Endothelial cell of umbilical vein (primary cell): ENCODE results near the gene MARVELD1.

Experiments
- CTCF ChIP-seq, 2 donors: IDR thresholded peaks; 1 replicate in 1 of 2; 2 replicates in 1 of 2; pipeline ENCODE4 v1.5.1; 2011; ENCODE audit warnings: low read length in 2 of 2, mild to moderate bottlenecking in 2 of 2, moderate library complexity in 2 of 2, control low read depth in 1 of 2, inconsistent platforms in 1 of 2, low read depth in 1 of 2; ENCODE audit not compliant: insufficient read depth in 1 of 2; ENCODE audit errors: extremely low read depth in 1 of 2
- EZH2 ChIP-seq: IDR thresholded peaks from 2 replicates; pipeline ENCODE4 v1.6.1; 2012; ENCODE audit warnings: borderline replicate concordance, low read depth, mild to moderate bottlenecking, moderate library complexity, low read length, inconsistent platforms; ENCODE audit not compliant: severe bottlenecking
- FOS ChIP-seq: IDR thresholded peaks from 2 replicates; pipeline ENCODE4 v1.6.1; 2011; ENCODE audit warnings: mild to moderate bottlenecking, low read length, moderate library complexity, borderline replicate concordance; ENCODE audit not compliant: insufficient read depth
- GATA2 ChIP-seq: IDR thresholded peaks from 2 replicates; pipeline ENCODE4 v1.7.0; 2011; ENCODE audit warnings: low read depth, mild to moderate bottlenecking, moderate library complexity, mixed read lengths, low read length; ENCODE audit not compliant: insufficient read length, insufficient read depth
- JUN ChIP-seq: IDR thresholded peaks from 2 replicates; pipeline ENCODE4 v1.6.1; 2011; ENCODE audit warnings: borderline replicate concordance, low read depth; ENCODE audit not compliant: insufficient read length, insufficient read depth
- MAX ChIP-seq: IDR thresholded peaks from 2 replicates; pipeline ENCODE4 v1.6.1; 2011; ENCODE audit not compliant: insufficient read depth, insufficient read length
- MYC ChIP-seq: IDR thresholded peaks from one replicate; pipeline ENCODE4 v1.6.1; 2011; ENCODE audit warnings: mild to moderate bottlenecking, low read depth, low read length
- POLR2A ChIP-seq: IDR thresholded peaks from 2 replicates; pipeline ENCODE4 v1.6.1; 2012; ENCODE audit warnings: low read depth, mild to moderate bottlenecking, control low read depth, low read length
- POLR2AphosphoS5 ChIP-seq: IDR thresholded peaks from 2 replicates; pipeline ENCODE4 v1.6.1; 2012; ENCODE audit warnings: low read depth, mild to moderate bottlenecking, control low read depth, low read length, moderate library complexity; ENCODE audit not compliant: insufficient read depth

- TF ChIP-seq POLR2AphosphoS5 = no peak
- TF ChIP-seq CTCF (IDR thresholded peaks at IDR 0.05; ENCODE audit: extremely low read depth in 1 of 2, insufficient read depth in 1 of 2, low read depth in 1 of 2, low read length in 2 of 2) = no peak
- no peak for TF ChIP-seq POLR2A
- no peak for TF ChIP-seq EZH2
- no peak for TF ChIP-seq GATA2
- TF ChIP-seq MAX = no peak
- no peak for TF ChIP-seq JUN
- TF ChIP-seq FOS = no peak
- TF ChIP-seq MYC = no peak
These were observed 8.4 kb upstream of the MARVELD1 start for GRCh38 chr10:97705006-97705670.
